ENCODE results near the gene FCER1G.

FCER1G gene

DNA sequence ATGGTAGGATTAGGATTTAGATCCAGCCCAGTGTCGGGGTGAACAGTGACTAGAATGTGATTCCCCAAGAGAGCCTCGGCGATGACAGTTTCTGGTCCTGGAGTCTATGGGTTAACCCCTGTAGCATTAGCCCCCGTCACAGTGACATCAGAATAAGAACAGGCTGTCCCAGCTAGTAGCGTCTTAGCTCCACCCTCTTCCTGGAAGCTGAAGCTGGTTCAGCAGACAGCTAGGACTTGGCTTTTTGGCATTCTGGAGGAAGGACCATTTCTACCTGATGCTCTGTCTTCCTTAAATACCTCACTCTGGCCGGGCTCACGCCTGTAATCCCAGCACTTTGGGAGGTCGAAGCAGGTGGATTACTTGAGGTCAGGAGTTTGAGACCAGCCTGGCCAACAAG lies 7.9 kb upstream of the FCER1G start:
- Histone ChIP-seq H3K4me3 (ENCODE audit: low read length in 2 of 2) (no peak overlapping the region), H3K4me1 (ENCODE audit: control insufficient read depth, insufficient read depth, low read length) (peaks cover 12% of the 10 kb centered on the region), H3K36me3 (ENCODE audit: control insufficient read depth in 2 of 2, insufficient read depth in 2 of 2, low read length in 2 of 2) (peaks cover 37 to 49% of the 10 kb centered on the region in 2 donors), H3K27ac (ENCODE audit: low read length) (peak overlapping the region; percentile 69), H3K9ac (ENCODE audit: low read length in 2 of 2) (peak overlapping the region; percentile 13 to 42), H3K27me3 (ENCODE audit: control insufficient read depth in 1 of 2, insufficient read depth in 2 of 2, low read length in 2 of 2) (no peaks in the 10 kb centered on the region), H3K9me3 (ENCODE audit: control insufficient read depth in 2 of 2, low read length in 2 of 2) (no peaks in the 10 kb centered on the region)

DNA sequence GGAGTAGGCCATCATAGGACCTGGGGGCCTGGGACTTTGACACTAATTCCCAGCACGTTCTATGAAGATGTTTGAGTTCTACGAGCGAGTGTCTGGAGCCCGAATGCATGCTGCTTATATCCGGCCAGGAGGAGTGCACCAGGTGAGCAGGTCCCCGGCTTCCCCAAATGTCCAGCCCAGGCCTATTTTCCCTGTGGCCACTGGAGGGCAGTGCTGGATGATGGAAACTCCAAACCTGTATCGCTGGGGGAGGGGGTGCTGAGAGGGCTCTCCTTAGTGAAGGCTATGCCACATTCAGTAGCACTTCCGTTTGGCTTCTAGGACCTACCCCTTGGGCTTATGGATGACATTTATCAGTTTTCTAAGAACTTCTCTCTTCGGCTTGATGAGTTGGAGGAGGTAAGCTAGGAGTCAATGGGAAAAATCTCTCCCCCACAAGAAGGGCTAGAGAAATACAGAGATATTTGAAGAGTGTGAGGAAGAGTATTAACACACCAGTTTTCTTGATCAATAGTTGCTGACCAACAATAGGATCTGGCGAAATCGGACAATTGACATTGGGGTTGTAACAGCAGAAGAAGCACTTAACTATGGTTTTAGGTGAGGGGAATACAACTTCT lies 5.2 kb upstream of the FCER1G start:
- Histone ChIP-seq H3K27ac (ENCODE audit: low read length) (no peak overlapping the region), H3K4me1 (ENCODE audit: control insufficient read depth, insufficient read depth, low read length) (no peaks in the 10 kb centered on the region), H3K9me3 (ENCODE audit: control insufficient read depth in 2 of 2, low read length in 2 of 2) (no peaks in the 10 kb centered on the region), H3K27me3 (ENCODE audit: control insufficient read depth in 1 of 2, insufficient read depth in 2 of 2, low read length in 2 of 2) (no peaks in the 10 kb centered on the region), H3K9ac (ENCODE audit: low read length in 2 of 2) (peak overlapping the region in 1 of 2 donors; percentile 7), H3K36me3 (ENCODE audit: control insufficient read depth in 2 of 2, insufficient read depth in 2 of 2, low read length in 2 of 2) (peaks cover 55 to 65% of the 10 kb centered on the region in 2 donors), H3K4me3 (ENCODE audit: low read length in 2 of 2) (no peak overlapping the region)

DNA sequence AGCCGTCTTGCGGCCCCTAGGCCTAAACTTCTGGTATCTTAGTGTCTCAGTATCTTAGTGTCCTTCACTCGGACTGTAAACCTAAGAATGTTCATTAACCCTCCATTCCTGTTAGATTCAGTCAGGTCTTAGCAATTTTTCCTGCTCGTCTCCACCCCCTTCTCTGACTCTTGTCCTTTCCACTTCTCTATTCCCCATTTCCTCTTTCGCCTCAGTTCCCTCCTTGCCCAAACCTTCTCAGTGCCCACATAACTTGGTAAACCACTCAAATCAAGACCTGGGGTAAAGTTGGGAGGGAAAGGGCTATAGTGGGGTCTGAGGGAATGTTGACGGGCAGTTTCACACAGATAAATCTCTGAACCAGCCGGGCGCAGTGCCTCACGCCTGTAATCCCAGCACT lies 726 bp upstream of the FCER1G start:
- Histone ChIP-seq H3K27me3 (ENCODE audit: control insufficient read depth in 1 of 2, insufficient read depth in 2 of 2, low read length in 2 of 2) (no peaks in the 10 kb centered on the region), H3K4me1 (ENCODE audit: control insufficient read depth, insufficient read depth, low read length) (no peaks in the 10 kb centered on the region), H3K36me3 (ENCODE audit: control insufficient read depth in 2 of 2, insufficient read depth in 2 of 2, low read length in 2 of 2) (peaks cover 42 to 44% of the 10 kb centered on the region in 2 donors), H3K9ac (ENCODE audit: low read length in 2 of 2) (no peak overlapping the region), H3K9me3 (ENCODE audit: control insufficient read depth in 2 of 2, low read length in 2 of 2) (no peaks in the 10 kb centered on the region), H3K27ac (ENCODE audit: low read length) (no peak overlapping the region), H3K4me3 (ENCODE audit: low read length in 2 of 2) (no peak overlapping the region)

GRCh38 chr1:161216945-161217712 lies 2.0 kb downstream of the FCER1G start:
- Histone ChIP-seq H3K9ac (ENCODE audit: low read length in 2 of 2) (no peak overlapping the region), H3K27ac (ENCODE audit: low read length) (no peak overlapping the region)

DNA sequence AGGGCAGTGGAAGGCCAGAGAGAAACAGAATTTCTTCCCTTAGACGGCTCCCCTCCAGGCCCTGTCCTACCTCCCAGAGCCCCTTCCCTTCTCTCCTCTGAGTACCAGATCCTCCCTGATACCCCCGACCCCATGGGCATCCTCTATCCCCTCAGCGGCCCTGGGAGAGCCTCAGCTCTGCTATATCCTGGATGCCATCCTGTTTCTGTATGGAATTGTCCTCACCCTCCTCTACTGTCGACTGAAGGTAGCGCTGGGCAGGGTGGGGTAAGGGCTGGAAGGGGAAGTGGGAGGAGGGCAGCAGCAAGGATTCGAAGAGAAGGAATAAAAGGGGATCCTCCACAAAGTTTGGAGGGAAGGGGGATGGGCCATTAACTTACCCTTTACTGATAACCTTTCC lies 2.7 kb downstream of the FCER1G start:
- Histone ChIP-seq H3K4me3 (ENCODE audit: low read length in 2 of 2) (no peak overlapping the region), H3K27ac (ENCODE audit: low read length) (no peak overlapping the region)

More at GRCh38 chr1:161216945-161217712, 2.0 kb downstream of the FCER1G start:
- Histone ChIP-seq H3K4me1 (ENCODE audit: control insufficient read depth, insufficient read depth, low read length) (no peaks in the 10 kb centered on the region), H3K27me3 (ENCODE audit: control insufficient read depth in 1 of 2, insufficient read depth in 2 of 2, low read length in 2 of 2) (no peaks in the 10 kb centered on the region), H3K9me3 (ENCODE audit: control insufficient read depth in 2 of 2, low read length in 2 of 2) (no peaks in the 10 kb centered on the region), H3K36me3 (ENCODE audit: control insufficient read depth in 2 of 2, insufficient read depth in 2 of 2, low read length in 2 of 2) (peaks cover 20% of the 10 kb centered on the region in 2 donors), H3K4me3 (ENCODE audit: low read length in 2 of 2) (no peak overlapping the region)

GRCh38 chr1:161218301-161219077 lies 3.4 kb downstream of the FCER1G start:
- Histone ChIP-seq H3K27ac (ENCODE audit: low read length) (no peak overlapping the region), H3K9ac (ENCODE audit: low read length in 2 of 2) (no peak overlapping the region), H3K4me1 (ENCODE audit: control insufficient read depth, insufficient read depth, low read length) (no peaks in the 10 kb centered on the region), H3K9me3 (ENCODE audit: control insufficient read depth in 2 of 2, low read length in 2 of 2) (no peaks in the 10 kb centered on the region), H3K36me3 (ENCODE audit: control insufficient read depth in 2 of 2, insufficient read depth in 2 of 2, low read length in 2 of 2) (peaks cover 10 to 12% of the 10 kb centered on the region in 2 donors), H3K27me3 (ENCODE audit: control insufficient read depth in 1 of 2, insufficient read depth in 2 of 2, low read length in 2 of 2) (no peaks in the 10 kb centered on the region), H3K4me3 (ENCODE audit: low read length in 2 of 2) (no peak overlapping the region)

More for the DNA sequence above, 2.7 kb downstream of the FCER1G start:
- peaks cover 17% of the 10 kb centered on the region in 2 donors for H3K36me3 ChIP-seq (ENCODE audit: control insufficient read depth in 2 of 2, insufficient read depth in 2 of 2, low read length in 2 of 2)
- H3K4me1 ChIP-seq (ENCODE audit: control insufficient read depth, insufficient read depth, low read length), result no peaks in the 10 kb centered on the region
- no peaks in the 10 kb centered on the region for H3K27me3 ChIP-seq (ENCODE audit: control insufficient read depth in 1 of 2, insufficient read depth in 2 of 2, low read length in 2 of 2)
- no peak overlapping the region for H3K9ac ChIP-seq (ENCODE audit: low read length in 2 of 2)
- H3K9me3 ChIP-seq (ENCODE audit: control insufficient read depth in 2 of 2, low read length in 2 of 2), result no peaks in the 10 kb centered on the region

- Histone ChIP-seq H3K9me3 (ENCODE audit: control insufficient read depth in 2 of 2, low read length in 2 of 2) (no peaks in the 10 kb centered on the region), H3K27ac (ENCODE audit: low read length) (no peak overlapping the region), H3K9ac (ENCODE audit: low read length in 2 of 2) (no peak overlapping the region), H3K4me3 (ENCODE audit: low read length in 2 of 2) (no peak overlapping the region), H3K4me1 (ENCODE audit: control insufficient read depth, insufficient read depth, low read length) (no peaks in the 10 kb centered on the region), H3K36me3 (ENCODE audit: control insufficient read depth in 2 of 2, insufficient read depth in 2 of 2, low read length in 2 of 2) (peaks cover 2 to 4% of the 10 kb centered on the region in 2 donors), H3K27me3 (ENCODE audit: control insufficient read depth in 1 of 2, insufficient read depth in 2 of 2, low read length in 2 of 2) (no peaks in the 10 kb centered on the region)
Measured at GRCh38 chr1:161219078-161219892, 4.2 kb downstream of the FCER1G start.

- H3K36me3 ChIP-seq (ENCODE audit: control insufficient read depth in 2 of 2, insufficient read depth in 2 of 2, low read length in 2 of 2), result peaks cover 0 to 2% of the 10 kb centered on the region in 2 donors
- no peak overlapping the region for H3K27ac ChIP-seq (ENCODE audit: low read length)
- no peak overlapping the region for H3K4me3 ChIP-seq (ENCODE audit: low read length in 2 of 2)
- H3K9me3 ChIP-seq (ENCODE audit: control insufficient read depth in 2 of 2, low read length in 2 of 2), result no peaks in the 10 kb centered on the region
- no peaks in the 10 kb centered on the region for H3K4me1 ChIP-seq (ENCODE audit: control insufficient read depth, insufficient read depth, low read length)
- no peaks in the 10 kb centered on the region for H3K27me3 ChIP-seq (ENCODE audit: control insufficient read depth in 1 of 2, insufficient read depth in 2 of 2, low read length in 2 of 2)
- H3K9ac ChIP-seq (ENCODE audit: low read length in 2 of 2), result no peak overlapping the region
Measured at GRCh38 chr1:161220002-161220401, 4.9 kb downstream of the FCER1G start.

GRCh38 chr1:161222175-161223019 lies 7.3 kb downstream of the FCER1G start:
- H3K9ac ChIP-seq (ENCODE audit: low read length in 2 of 2), result no peak overlapping the region
- no peak overlapping the region for H3K27ac ChIP-seq (ENCODE audit: low read length)
- H3K27me3 ChIP-seq (ENCODE audit: control insufficient read depth in 1 of 2, insufficient read depth in 2 of 2, low read length in 2 of 2), result no peaks in the 10 kb centered on the region
- H3K9me3 ChIP-seq (ENCODE audit: control insufficient read depth in 2 of 2, low read length in 2 of 2), result no peaks in the 10 kb centered on the region
- H3K4me1 ChIP-seq (ENCODE audit: control insufficient read depth, insufficient read depth, low read length), result peaks cover 18% of the 10 kb centered on the region
- H3K4me3 ChIP-seq (ENCODE audit: low read length in 2 of 2), result no peak overlapping the region
- H3K36me3 ChIP-seq (ENCODE audit: control insufficient read depth in 2 of 2, insufficient read depth in 2 of 2, low read length in 2 of 2), result no peaks in the 10 kb centered on the region

Data from stomach smooth muscle (tissue), 2 donors.